Natural killer cell (primary cell): Measurements from ENCODE around the gene MCTP2. TPM values are rescaled to one million over a fixed set of nuclear protein-coding genes. Genes with fewer than 3 reads are reported as not detected.

ENCODE experiments used
- ATAC-seq, 3 donors: fragments of 150-1000 bp in 2 of 3; fragments of 200-7000 bp in 1 of 3; cut with Tn5 transposase; 1 replicate in 1 of 3; 2 replicates in 2 of 3; pipeline ENCODE4 v1.10.0; 2021; ENCODE audit warnings: mild to moderate bottlenecking in 2 of 3, moderate library complexity in 2 of 3
- DNase-seq, 2 donors: peaks; one replicate each; pipeline versions ENCODE4 v3.0.0 to v3.0.0-alpha.2; 2013 to 2021; ENCODE audit warnings: mixed read lengths in 1 of 2
- H3K27ac ChIP-seq: one replicate; pipeline ENCODE4 v1.5.1; 2013; ENCODE audit warnings: mild to moderate bottlenecking, low read length
- H3K27me3 ChIP-seq: one replicate; pipeline ENCODE4 v1.6.1; 2013; ENCODE audit warnings: low read length; ENCODE audit not compliant: control insufficient read depth, insufficient read depth
- H3K36me3 ChIP-seq: one replicate; pipeline ENCODE4 v1.6.1; 2013; ENCODE audit warnings: low read length; ENCODE audit not compliant: control insufficient read depth, insufficient read depth
- H3K4me1 ChIP-seq: one replicate; pipeline ENCODE4 v1.6.1; 2013; ENCODE audit warnings: low read length; ENCODE audit not compliant: control insufficient read depth, insufficient read depth
- H3K4me3 ChIP-seq: one replicate; pipeline ENCODE4 v1.5.1; 2013; ENCODE audit warnings: low read length
- H3K9me3 ChIP-seq: one replicate; pipeline ENCODE4 v1.6.1; 2013; ENCODE audit warnings: low read length; ENCODE audit not compliant: control insufficient read depth, insufficient read depth
- H3K27ac Mint-ChIP-seq, 2 donors: one replicate each; pipeline ENCODE4 v1.8.0; 2022; ENCODE audit warnings: mild to moderate bottlenecking in 2 of 2, mixed read lengths in 2 of 2, moderate library complexity in 1 of 2
- H3K27me3 Mint-ChIP-seq, 2 donors: one replicate each; pipeline ENCODE4 v1.8.0; 2022; ENCODE audit warnings: low read depth in 2 of 2, mixed read lengths in 2 of 2
- H3K36me3 Mint-ChIP-seq: one replicate; pipeline ENCODE4 v1.8.0; 2022; ENCODE audit warnings: mixed read lengths
- H3K4me1 Mint-ChIP-seq, 2 donors: one replicate each; pipeline ENCODE4 v1.8.0; 2022; ENCODE audit warnings: mixed read lengths in 2 of 2
- H3K4me3 Mint-ChIP-seq: one replicate; pipeline ENCODE4 v1.8.0; 2022; ENCODE audit warnings: mild to moderate bottlenecking, moderate library complexity, mixed read lengths
- H3K9me3 Mint-ChIP-seq, 2 donors: one replicate each; pipeline ENCODE4 v1.8.0; 2022; ENCODE audit warnings: mixed read lengths in 2 of 2
- CTCF ChIP-seq: fragments of 200-600 bp; IDR thresholded peaks from one replicate; pipeline ENCODE4 v1.8.0; 2022; ENCODE audit warnings: antibody characterized with exemption
- WGBS: methylation state at CpG from one replicate; pipeline ENCODE4 v1.1.7; 2013; ENCODE audit warnings: missing lambda C conversion rate; ENCODE audit not compliant: insufficient coverage; 5-methylcytosine and 5-hydroxymethylcytosine counted together
- intact Hi-C: fragments of 100-400 bp; cut with micrococcal nuclease; formaldehyde crosslinking; loops from one replicate; pipeline ENCODE4 v1.14.2; 2022
- total RNA-seq, 4 donors: library from RNA; stranded (reverse); fragments of 120-200 nt in 1 of 4; gene quantifications; one replicate each; pipeline versions ENCODE4 v1.2.3 to v1.2.4, GENCODE V29; 2013 to 2022

Gene MCTP2
- total RNA-seq, 3 donors from 2014 or later (not counting 1 experiment from before 2014, with no cell fraction given): 235 to 312 (median 261) TPM

DNA sequence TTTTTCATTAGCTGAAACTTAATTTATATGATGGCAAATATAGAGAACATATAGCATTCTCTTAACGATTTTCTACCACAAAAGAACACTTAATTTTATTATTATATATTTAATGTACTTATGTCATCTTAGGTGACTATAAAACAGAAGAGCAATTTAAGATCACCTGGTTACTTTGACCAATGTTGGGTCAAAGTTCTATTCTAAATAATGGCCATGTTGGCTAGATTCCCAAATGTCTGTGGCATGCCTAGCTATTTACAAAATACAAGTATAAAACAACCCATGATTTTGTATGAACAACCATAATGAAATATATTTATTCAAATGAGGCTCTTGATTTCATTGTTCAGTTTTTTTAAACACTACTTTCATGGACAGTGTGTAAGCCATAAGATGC lies 200.9 kb downstream of the MCTP2 start:
- H3K9me3 Mint-ChIP-seq: no peaks in the 10 kb centered on the region
- ATAC-seq: no peak
- TF ChIP-seq CTCF: no peak
- no peak for DNase-seq
- H3K27ac ChIP-seq: no peak overlapping the region
- no peak overlapping the region for H3K4me3 Mint-ChIP-seq
- peaks cover 3% of the 10 kb centered on the region for H3K9me3 ChIP-seq
- H3K27ac Mint-ChIP-seq: no peak overlapping the region
- H3K4me1 Mint-ChIP-seq: peaks cover 16 to 20% of the 10 kb centered on the region in 2 donors
- H3K27me3 ChIP-seq: no peaks in the 10 kb centered on the region
- peaks cover 16% of the 10 kb centered on the region for H3K36me3 ChIP-seq
- intact Hi-C loops: no loop called here
- H3K36me3 Mint-ChIP-seq: no peaks in the 10 kb centered on the region
- WGBS: no CpG with 5 or more reads among the region's 1 CpG
- H3K27me3 Mint-ChIP-seq: no peaks in the 10 kb centered on the region
- no peak overlapping the region for H3K4me3 ChIP-seq
- no peaks in the 10 kb centered on the region for H3K4me1 ChIP-seq

GRCh38 chr15:94439158-94439557 lies 207.8 kb downstream of the MCTP2 start:
- H3K27ac ChIP-seq: no peak overlapping the region
- H3K4me1 Mint-ChIP-seq: peaks cover 39 to 44% of the 10 kb centered on the region in 2 donors

DNA sequence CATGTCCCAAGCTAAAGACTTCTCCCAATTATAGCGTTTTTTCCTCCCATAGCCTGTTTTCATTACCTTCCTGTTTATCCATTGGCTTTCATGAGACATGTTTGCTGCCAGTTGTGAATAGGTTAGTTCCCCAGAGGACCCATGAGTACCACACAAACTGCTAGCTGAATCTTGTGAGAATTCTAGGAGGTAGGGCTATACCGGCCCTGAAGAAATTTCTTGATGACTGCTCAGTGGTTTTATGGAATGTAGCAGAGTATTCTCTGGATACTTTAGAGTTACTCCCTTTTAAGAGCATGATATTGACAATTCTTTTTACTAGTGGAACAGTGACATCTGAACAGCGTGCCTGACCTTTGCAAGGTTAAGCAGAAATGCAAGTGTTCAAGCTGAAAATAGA lies 210.4 kb downstream of the MCTP2 start:
- no peaks in the 10 kb centered on the region for H3K9me3 ChIP-seq
- H3K9me3 Mint-ChIP-seq: no peaks in the 10 kb centered on the region
- peaks cover 35 to 38% of the 10 kb centered on the region in 2 donors for H3K4me1 Mint-ChIP-seq
- no peak overlapping the region for H3K4me3 Mint-ChIP-seq
- no peaks in the 10 kb centered on the region for H3K4me1 ChIP-seq
- no peaks in the 10 kb centered on the region for H3K27me3 ChIP-seq
- no peaks in the 10 kb centered on the region for H3K27me3 Mint-ChIP-seq
- TF ChIP-seq CTCF: no peak
- peaks cover 59% of the 10 kb centered on the region for H3K36me3 ChIP-seq
- DNase-seq (no peak), ATAC-seq (no peak)
- H3K27ac Mint-ChIP-seq: peak overlapping the region; percentile 44 to 55
- intact Hi-C loops: no loop called here
- 100% methylated on average over 3 of the region's 3 CpGs for WGBS
- peaks cover 20% of the 10 kb centered on the region for H3K36me3 Mint-ChIP-seq
- no peak overlapping the region for H3K27ac ChIP-seq
- H3K4me3 ChIP-seq: no peak overlapping the region

More at GRCh38 chr15:94439158-94439557, 207.8 kb downstream of the MCTP2 start:
- TF ChIP-seq CTCF: no peak
- Histone ChIP-seq H3K27me3 (no peaks in the 10 kb centered on the region), H3K36me3 (peaks cover 35% of the 10 kb centered on the region), H3K4me3 (no peak overlapping the region), H3K9me3 (no peaks in the 10 kb centered on the region), H3K4me1 (no peaks in the 10 kb centered on the region)
- H3K27ac Mint-ChIP-seq: peak overlapping the region; percentile 55 to 77
- peaks cover under 1% of the 10 kb centered on the region for H3K36me3 Mint-ChIP-seq
- H3K4me3 Mint-ChIP-seq: peak overlapping the region; percentile 6
- ATAC-seq (peak in 1 of 3 donors; percentile 54), DNase-seq (no peak)
- intact Hi-C loops: no loop called here
- WGBS: no CpG with 5 or more reads among the region's 3 CpGs
- no peaks in the 10 kb centered on the region for H3K9me3 Mint-ChIP-seq
- no peaks in the 10 kb centered on the region for H3K27me3 Mint-ChIP-seq

GRCh38 chr15:94442480-94442879 lies 211.1 kb downstream of the MCTP2 start:
- peaks cover 59% of the 10 kb centered on the region for H3K36me3 ChIP-seq
- H3K9me3 Mint-ChIP-seq: no peaks in the 10 kb centered on the region
- intact Hi-C loops: no loop called here

More at GRCh38 chr15:94442480-94442879, 211.1 kb downstream of the MCTP2 start:
- peak overlapping the region; percentile 44 to 55 for H3K27ac Mint-ChIP-seq
- TF ChIP-seq CTCF: no peak
- no peak overlapping the region for H3K27ac ChIP-seq
- H3K9me3 ChIP-seq: no peaks in the 10 kb centered on the region
- no peak overlapping the region for H3K4me3 ChIP-seq
- no peaks in the 10 kb centered on the region for H3K4me1 ChIP-seq
- no peak overlapping the region for H3K4me3 Mint-ChIP-seq
- no peaks in the 10 kb centered on the region for H3K27me3 ChIP-seq
- peaks cover 34 to 36% of the 10 kb centered on the region in 2 donors for H3K4me1 Mint-ChIP-seq
- no peak for DNase-seq
- WGBS: 100% methylated on average over 1 of the region's 1 CpG
- H3K27me3 Mint-ChIP-seq: no peaks in the 10 kb centered on the region
- no peak for ATAC-seq
- peaks cover 20% of the 10 kb centered on the region for H3K36me3 Mint-ChIP-seq
